Tibial artery (tissue), 4 donors: ENCODE results near the gene SEC11A.
A peak's percentile ranks its signal among the peaks of the same experiment; 100 is the strongest.

Experiments used
- DNase-seq, 2 donors: peaks; one replicate each; pipeline ENCODE4 v3.0.0-alpha.2; 2019
- H3K27ac ChIP-seq, 2 donors: fragments of 200-600 bp; sonication (generic) in 1 of 2; 1 replicate in 1 of 2; 2 replicates in 1 of 2; pipeline ENCODE4 v1.5.1; 2018 to 2019; ENCODE audit warnings: mild to moderate bottlenecking in 1 of 2
- H3K27me3 ChIP-seq, 2 donors: fragments of 200-600 bp; sonication (generic) in 1 of 2; one replicate each; pipeline versions ENCODE4 v1.5.1 to v1.6.0; 2016 to 2019
- H3K36me3 ChIP-seq, 3 donors: fragments of 200-600 bp; sonication (generic) in 2 of 3; one replicate each; pipeline ENCODE4 v1.5.1; 2016 to 2019; ENCODE audit warnings: mild to moderate bottlenecking in 2 of 3
- H3K4me1 ChIP-seq, 4 donors: fragments of 200-600 bp; sonication (generic) in 2 of 4; 1 replicate in 3 of 4; 2 replicates in 1 of 4; pipeline ENCODE4 v1.5.1; 2016 to 2019
- H3K4me3 ChIP-seq, 2 donors: fragments of 200-600 bp; sonication (generic) in 1 of 2; 1 replicate in 1 of 2; 2 replicates in 1 of 2; pipeline ENCODE4 v1.5.1; 2018 to 2019; ENCODE audit warnings: mild to moderate bottlenecking in 2 of 2
- H3K9me3 ChIP-seq, 3 donors: fragments of 200-600 bp; sonication (generic) in 1 of 3; one replicate each; pipeline ENCODE4 v1.5.1; 2016 to 2019
- CTCF ChIP-seq, 2 experiments: fragments of 200-600 bp in 1 of 2; fragments of 450-650 bp in 1 of 2; IDR thresholded peaks; one replicate each; pipeline ENCODE4 v1.5.1; 2017 to 2019; ENCODE audit warnings: antibody characterized with exemption in 2 of 2, mild to moderate bottlenecking in 1 of 2, moderate library complexity in 1 of 2
- intact Hi-C: fragments of 100-400 bp; cut with DNase I; formaldehyde crosslinking; loops from one replicate; pipeline ENCODE4 v1.15.0; 2023; ENCODE audit warnings: low total_unique reads

SEC11A gene

GRCh38 chr15:84653910-84654688 lies 61.8 kb downstream of the SEC11A start, which contains the start of gene WDR73:
Gene WDR73, minus strand, starts transcription at chr15:84654283. Its CDS starts 9 bp downstream, at chr15:84654274.
- Histone ChIP-seq H3K4me3 (peak within 1 kb of the TSS; percentile 81 to 89), H3K27ac (peak within 1 kb of the TSS; percentile 84 to 85), H3K36me3 (peaks cover 16 to 33% (median 20%) of the 10 kb centered on the region in 3 donors), H3K4me1 (peaks cover 0 to 56% (median 41%) of the 10 kb centered on the region in 4 donors), H3K27me3 (no peaks in the 10 kb centered on the region), H3K9me3 (no peaks in the 10 kb centered on the region)
- intact Hi-C loops, result no loop called here
- TF ChIP-seq CTCF (IDR thresholded peaks at IDR 0.05), result no peak
- DNase-seq, result peak; percentile 95 to 98

GRCh38 chr15:84653584-84653909 lies 62.4 kb downstream of the SEC11A start:
- intact Hi-C loops, result no loop called here
- DNase-seq, result no peak
- Histone ChIP-seq H3K36me3 (peaks cover 21 to 39% (median 24%) of the 10 kb centered on the region in 3 donors), H3K4me3 (peak overlapping the region; percentile 81 to 89), H3K9me3 (no peaks in the 10 kb centered on the region), H3K27me3 (no peaks in the 10 kb centered on the region), H3K27ac (peak overlapping the region; percentile 84 to 85), H3K4me1 (peaks cover 0 to 51% (median 36%) of the 10 kb centered on the region in 4 donors)
- no peak for TF ChIP-seq CTCF (IDR thresholded peaks at IDR 0.05)

GRCh38 chr15:84649706-84650105 lies 66.2 kb downstream of the SEC11A start:
- intact Hi-C loops, result no loop called here
- Histone ChIP-seq H3K36me3 (peaks cover 55 to 77% (median 59%) of the 10 kb centered on the region in 3 donors), H3K4me3 (no peak overlapping the region)

GRCh38 chr15:84648539-84648938 lies 67.4 kb downstream of the SEC11A start:
- H3K4me3 ChIP-seq, result no peak overlapping the region
- H3K27ac ChIP-seq, result no peak overlapping the region
- DNase-seq, result peak in 1 of 2 donors; percentile 74
- TF ChIP-seq CTCF (IDR thresholded peaks at IDR 0.05), result no peak
- no peaks in the 10 kb centered on the region for H3K9me3 ChIP-seq
- intact Hi-C loops, result no loop called here
- peaks cover 55 to 89% (median 71%) of the 10 kb centered on the region in 3 donors for H3K36me3 ChIP-seq
- H3K27me3 ChIP-seq, result no peaks in the 10 kb centered on the region
- peaks cover 0 to 27% (median 19%) of the 10 kb centered on the region in 4 donors for H3K4me1 ChIP-seq

More at GRCh38 chr15:84649706-84650105, 66.2 kb downstream of the SEC11A start:
- H3K27ac ChIP-seq, result peak overlapping the region in 1 of 2 donors; percentile 7
- no peak for TF ChIP-seq CTCF (IDR thresholded peaks at IDR 0.05)
- H3K27me3 ChIP-seq, result no peaks in the 10 kb centered on the region
- no peak for DNase-seq
- peaks cover 0 to 30% (median 22%) of the 10 kb centered on the region in 4 donors for H3K4me1 ChIP-seq
- no peaks in the 10 kb centered on the region for H3K9me3 ChIP-seq

- TF ChIP-seq CTCF (IDR thresholded peaks at IDR 0.05), result no peak
These were observed 68.2 kb downstream of the SEC11A start for GRCh38 chr15:84647726-84648125.

More at GRCh38 chr15:84647726-84648125, 68.2 kb downstream of the SEC11A start:
- intact Hi-C loops, result no loop called here
- Histone ChIP-seq H3K4me1 (peaks cover 0 to 19% (median 12%) of the 10 kb centered on the region in 4 donors), H3K4me3 (no peak overlapping the region), H3K27me3 (no peaks in the 10 kb centered on the region), H3K36me3 (peaks cover 63 to 97% (median 79%) of the 10 kb centered on the region in 3 donors), H3K9me3 (no peaks in the 10 kb centered on the region), H3K27ac (no peak overlapping the region)
- no peak for DNase-seq
